ENCODE measurements around the gene MACROH2A2. TPM values are rescaled to one million over a fixed set of nuclear protein-coding genes. Genes with fewer than 3 reads are reported as not detected.

MACROH2A2 gene
- total and polyA plus RNA-seq, 2 of the 13 experiments (the other 11 are each of a cell fraction or from before 2014, with no cell fraction given): 9.8 to 43.1 TPM

GRCh38 chr10:70132098-70133029 is 79.7 kb downstream of the MACROH2A2 start, which contains the start of gene AIFM2 (continued):
- TF ChIP-seq ZNF577 (CRISPR knock-in tag; IDR thresholded peaks at IDR 0.05; ENCODE audit: borderline replicate concordance, low read depth): no peak
- no peak for TF ChIP-seq SP1 (IDR thresholded peaks at IDR 0.05)
- no peak; the same call in 1 of the 2 replicates for TF ChIP-seq SP1 (CRISPR knock-in tag; IDR thresholded peaks at IDR 0.05)
- no peak for TF ChIP-seq FUBP1 (CRISPR knock-in tag; IDR thresholded peaks at IDR 0.05; ENCODE audit: borderline replicate concordance)
- TF ChIP-seq GATA4 (IDR thresholded peaks at IDR 0.05; ENCODE audit: borderline replicate concordance, low read depth): no peak
- peak; percentile 82 for TF ChIP-seq GATAD2A (CRISPR knock-in tag; IDR thresholded peaks at IDR 0.05)
- TF ChIP-seq SMARCE1 (IDR thresholded peaks at IDR 0.05; ENCODE audit: borderline replicate concordance): no peak
- no peak for TF ChIP-seq LRRFIP1 (CRISPR knock-in tag; conservative IDR thresholded peaks at IDR 0.05)
- no peak for TF ChIP-seq ZBTB4 (CRISPR knock-in tag; IDR thresholded peaks at IDR 0.05; ENCODE audit: borderline replicate concordance)
- TF ChIP-seq E2F1 (CRISPR knock-in tag; IDR thresholded peaks at IDR 0.05): no peak; the same call in 1 of the 2 replicates
- peak; percentile 37; the same call in 1 of the 2 replicates for TF ChIP-seq TFAP4 (IDR thresholded peaks at IDR 0.05; ENCODE audit: borderline replicate concordance, low read depth)
- no peak for TF ChIP-seq MBNL3 (CRISPR knock-in tag; conservative IDR thresholded peaks at IDR 0.05)
- peak; percentile 91 for TF ChIP-seq MAX (IDR thresholded peaks at IDR 0.05)
- TF ChIP-seq HMG20A (CRISPR knock-in tag; IDR thresholded peaks at IDR 0.05; ENCODE audit: borderline replicate concordance): peak; percentile 84; the same call in 1 of the 2 replicates
- no peak for TF ChIP-seq ZNF75D (CRISPR knock-in tag; IDR thresholded peaks at IDR 0.05; ENCODE audit: borderline replicate concordance)
- TF ChIP-seq ZNF784 (CRISPR knock-in tag; IDR thresholded peaks at IDR 0.05; ENCODE audit: borderline replicate concordance): no peak
- TF ChIP-seq HCFC1 (IDR thresholded peaks at IDR 0.05; ENCODE audit: low read depth, low read length): no peak
